GM21576 (cell line): ENCODE data around the gene SLC39A5.
A peak's percentile ranks its signal among the peaks of the same experiment; 100 is the strongest.

Experiments
- ATAC-seq: cut with Tn5 transposase; IDR thresholded peaks from one replicate; pipeline ENCODE4 v1.9.1; 2021; ENCODE audit warnings: mild to moderate bottlenecking, moderate library complexity; ENCODE audit not compliant: unreplicated experiment

The SLC39A5 gene

DNA sequence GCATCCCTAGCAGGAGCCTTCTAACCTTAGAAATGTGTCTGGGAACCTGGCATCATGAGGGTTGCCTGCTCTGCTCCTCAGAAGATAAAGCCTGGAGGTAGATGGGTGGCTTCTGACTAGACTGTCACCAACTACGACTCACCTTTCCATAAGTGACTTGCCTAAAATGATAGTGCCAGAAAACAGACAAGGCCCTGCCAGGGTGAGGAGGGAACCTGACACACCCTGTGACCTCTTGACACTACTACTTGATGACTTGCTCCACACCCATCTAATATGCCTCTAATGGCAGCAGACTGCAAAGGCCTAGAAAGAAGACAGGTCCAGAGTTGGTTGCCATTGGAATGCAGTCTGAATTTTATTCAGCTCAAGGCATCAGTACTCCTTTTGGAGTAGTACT is 17.5 kb upstream of the SLC39A5 start:
- no peak for ATAC-seq

DNA sequence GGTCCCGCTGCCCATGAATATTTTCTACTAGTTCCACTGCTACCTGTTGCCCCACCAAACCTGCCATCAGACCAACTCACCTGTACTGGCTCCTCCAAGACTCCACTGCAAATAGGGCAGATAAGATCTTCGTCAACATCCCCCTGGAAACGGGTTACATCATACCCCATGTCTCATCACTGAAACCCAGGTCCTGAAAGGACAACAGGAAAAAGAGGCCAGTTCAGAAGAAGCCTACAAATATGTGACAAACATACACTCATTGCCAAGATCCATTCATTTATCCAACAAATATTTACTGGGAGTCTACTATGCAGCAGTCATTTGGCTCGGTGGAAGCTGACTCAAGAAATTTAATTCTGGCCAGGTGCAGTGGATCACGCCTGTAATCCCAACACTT is 16.0 kb upstream of the SLC39A5 start:
- no peak for ATAC-seq

DNA sequence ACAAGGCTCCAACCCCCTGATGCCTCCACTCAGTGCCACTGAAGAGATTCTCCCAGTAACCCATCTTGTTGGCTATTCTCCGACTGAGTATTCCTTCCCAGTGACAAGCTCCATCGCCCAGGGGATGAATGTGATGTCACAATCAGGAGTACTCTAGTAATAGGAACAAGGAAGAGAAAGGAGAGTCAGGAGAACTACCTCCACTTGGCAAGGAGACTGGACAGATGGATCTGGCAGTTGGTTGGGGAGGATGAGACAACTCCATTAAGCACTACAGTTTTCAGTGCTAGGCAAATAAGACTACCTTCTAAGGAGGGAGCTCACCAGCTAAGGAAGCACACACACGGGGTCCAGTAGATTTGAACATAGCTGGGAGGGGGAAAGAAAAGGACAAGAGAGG is 13.4 kb upstream of the SLC39A5 start:
- ATAC-seq: no peak

DNA sequence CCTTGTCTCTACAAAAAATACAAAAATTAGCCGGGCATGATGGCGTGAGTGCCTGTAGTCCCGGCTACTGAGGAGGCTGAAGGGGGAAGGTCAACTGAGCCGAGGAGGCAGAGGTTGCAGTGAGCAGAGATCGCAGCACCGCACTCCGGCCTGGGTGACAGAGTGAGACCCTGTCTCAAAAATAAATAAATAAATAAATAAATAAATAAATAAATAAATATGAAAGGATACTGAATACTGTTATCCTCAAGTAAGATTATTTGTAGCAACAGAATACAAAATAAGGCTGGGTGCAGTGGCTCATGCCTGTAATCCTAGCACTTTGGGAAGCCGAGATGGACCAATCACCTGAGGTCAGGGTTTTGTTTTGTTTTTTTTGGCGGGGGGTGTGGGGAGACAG is 10.0 kb upstream of the SLC39A5 start:
- no peak for ATAC-seq

DNA sequence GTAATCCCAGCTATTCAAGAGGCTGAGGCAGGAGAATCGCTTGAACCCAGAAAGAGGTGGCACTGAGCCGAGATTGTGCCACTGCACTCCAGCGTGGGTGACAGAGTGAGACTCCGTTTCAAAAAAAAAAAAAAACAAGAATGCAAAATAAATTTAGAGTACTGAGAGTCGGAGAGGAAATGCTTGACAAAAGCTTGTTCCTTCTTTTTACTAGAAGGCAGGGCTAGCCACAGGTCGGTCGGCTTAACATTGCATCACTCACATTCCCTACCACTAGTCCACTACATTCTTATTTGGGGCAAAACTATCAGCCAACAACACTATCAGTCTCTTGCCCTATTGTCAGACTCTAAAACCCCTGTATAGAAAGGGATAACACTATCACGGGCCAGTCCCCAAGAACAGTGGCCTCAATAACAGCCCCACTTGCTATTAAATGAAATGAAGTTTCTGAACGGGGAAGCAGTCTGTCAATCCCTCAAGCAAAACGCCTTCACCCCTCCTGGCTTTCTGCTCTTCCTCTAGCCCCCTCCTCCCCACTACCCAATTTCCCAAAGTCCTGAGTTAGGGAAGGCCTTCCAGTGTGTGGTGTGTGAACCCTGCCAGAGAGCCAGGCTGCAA is 9.1 kb upstream of the SLC39A5 start:
- ATAC-seq: no peak

DNA sequence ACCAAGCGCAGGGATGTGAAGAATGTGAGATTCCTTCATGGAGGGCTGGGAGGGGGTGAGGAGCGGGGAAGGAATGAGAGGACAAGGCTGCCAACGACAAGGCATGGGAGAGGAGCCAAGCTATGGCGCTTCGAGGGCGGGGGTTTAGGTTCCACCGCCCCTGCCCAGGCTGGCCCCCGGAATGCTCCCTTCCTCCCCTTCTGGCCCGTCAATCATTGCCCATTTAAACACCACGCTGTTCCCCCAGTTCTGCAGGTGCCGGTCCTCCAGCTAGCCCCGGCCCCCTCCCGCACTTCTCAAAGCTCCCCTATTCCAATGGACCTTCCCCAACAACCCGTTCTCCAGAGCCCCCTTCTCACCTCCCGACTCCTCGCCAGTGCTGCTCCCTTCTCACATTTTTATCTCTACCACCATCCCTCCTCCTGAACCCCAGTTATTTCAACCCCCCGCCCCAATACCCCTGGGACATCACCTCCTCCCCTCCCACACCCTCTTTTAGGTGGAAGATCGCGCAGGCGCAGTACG is 8.6 kb upstream of the SLC39A5 start:
- peak; percentile 9 for ATAC-seq

DNA sequence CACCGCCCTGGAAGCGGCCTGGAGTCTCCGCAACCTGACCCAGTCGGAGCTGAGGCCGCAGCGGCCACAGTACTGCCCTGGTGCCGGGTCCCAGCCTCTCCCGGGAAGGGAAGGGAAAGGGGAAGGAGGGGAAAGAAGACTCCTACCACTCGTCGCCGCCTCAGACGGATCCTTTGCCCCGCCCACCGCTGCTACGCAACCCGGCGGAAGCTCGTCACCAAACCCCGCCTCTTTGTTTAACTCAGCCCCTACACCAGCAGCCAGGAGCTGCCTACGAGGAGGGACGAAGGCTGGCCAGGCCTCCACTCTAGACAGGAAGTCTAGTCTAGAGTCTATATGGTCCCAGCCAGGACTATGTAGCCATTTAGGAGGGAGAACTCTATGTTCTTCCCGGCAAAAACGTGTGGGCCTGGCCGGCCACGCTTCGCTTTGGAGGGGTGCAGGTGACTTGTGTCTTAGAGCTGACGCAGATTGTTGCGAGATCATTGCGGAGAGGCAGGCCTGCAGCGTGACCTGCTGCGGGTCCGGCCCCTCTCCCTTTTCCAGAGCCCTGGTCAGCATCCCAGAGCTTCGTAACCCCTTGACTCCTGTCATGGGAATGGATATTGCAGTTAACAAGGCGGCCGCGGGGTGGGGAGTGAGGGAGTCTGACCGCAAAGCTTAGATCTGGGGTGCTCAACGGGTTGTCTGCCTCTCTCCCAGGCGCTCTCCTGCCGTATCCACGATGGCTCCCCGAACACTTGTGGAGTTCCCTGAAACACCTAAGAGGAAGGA is 7.9 kb upstream of the SLC39A5 start, which contains the start of gene RNF41:
TSS of gene RNF41 (minus strand) at position 166 of the 774 bp plus-strand sequence. CDS start 7,875 bp downstream, outside the sequence.
- peak; percentile 76 for ATAC-seq

DNA sequence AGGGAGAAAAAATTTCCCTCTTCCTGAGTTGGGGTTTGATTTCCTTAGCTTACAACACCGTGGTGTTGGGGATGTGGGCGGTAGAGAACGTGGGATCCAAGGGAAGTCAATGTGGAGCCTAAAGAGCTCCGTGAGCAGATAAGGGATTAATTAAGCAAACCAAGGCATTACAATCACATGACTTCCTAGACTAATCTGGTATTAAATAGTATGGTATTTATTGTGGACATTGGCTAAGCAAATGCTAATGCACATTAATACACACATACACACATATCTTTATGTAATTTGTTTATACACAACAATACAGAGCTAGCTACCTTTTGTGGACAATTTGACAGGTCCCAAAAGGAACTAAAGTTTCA is 7.3 kb upstream of the SLC39A5 start:
- ATAC-seq: no peak

DNA sequence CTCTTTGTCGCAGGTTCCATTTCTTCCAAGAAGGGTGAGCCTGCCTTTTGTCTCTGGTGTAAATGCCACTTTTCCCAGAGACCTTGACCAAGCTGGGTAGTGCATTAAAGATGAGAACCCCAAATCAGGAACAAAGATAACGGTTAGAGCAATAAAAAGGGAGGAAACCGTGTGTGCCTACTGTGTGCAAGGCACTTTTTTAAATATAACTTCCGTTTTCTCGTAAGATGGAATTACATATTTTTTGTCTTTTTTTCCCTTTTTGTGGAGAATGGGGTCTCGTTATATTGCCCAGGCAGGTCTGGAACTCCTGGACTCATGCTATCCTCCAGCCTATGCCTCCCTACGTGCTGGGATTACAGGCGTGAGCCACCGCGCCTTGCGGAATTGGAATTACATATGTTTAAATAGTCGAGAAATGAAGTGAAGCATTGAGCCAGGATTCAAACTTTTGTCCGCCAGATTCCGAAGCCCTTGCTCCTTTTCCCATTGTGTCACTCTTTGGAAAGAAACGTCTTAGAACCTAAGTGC is 6.2 kb upstream of the SLC39A5 start:
- no peak for ATAC-seq

DNA sequence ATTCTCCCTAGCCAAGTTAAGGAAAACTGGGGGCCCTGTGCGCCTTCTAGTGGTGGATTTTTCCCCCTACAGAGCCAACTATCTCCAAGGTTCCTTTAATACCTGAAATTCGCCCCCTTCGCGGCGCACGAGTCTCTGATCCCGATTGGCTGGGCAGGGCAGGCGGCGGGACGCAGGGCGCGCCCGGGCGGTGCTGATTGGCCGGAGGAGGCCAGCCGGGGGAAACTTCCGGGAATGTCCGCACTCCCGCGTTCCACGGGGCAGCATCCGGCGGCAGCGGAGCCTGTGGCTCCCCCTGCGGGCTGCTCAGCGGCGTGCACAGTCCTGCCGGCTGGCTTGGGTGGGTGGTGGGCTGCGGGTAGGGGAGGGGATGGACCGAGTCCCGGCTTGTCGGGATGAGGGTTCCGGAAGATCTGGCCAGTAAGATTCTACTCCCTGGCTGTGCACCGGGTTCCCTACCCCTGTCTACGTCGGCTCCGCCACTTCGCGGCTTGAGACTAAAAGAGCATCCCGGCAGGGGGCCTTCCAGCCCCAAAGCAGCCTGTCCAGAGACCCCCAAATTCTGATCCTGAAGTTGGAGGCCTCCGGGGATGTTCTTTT is 5.6 kb upstream of the SLC39A5 start, which contains the start of gene NABP2:
TSS of gene NABP2 (plus strand) at position 241 of the 600 bp plus-strand sequence. CDS start 515 bp downstream, outside the sequence.
- ATAC-seq: peak; percentile 66

DNA sequence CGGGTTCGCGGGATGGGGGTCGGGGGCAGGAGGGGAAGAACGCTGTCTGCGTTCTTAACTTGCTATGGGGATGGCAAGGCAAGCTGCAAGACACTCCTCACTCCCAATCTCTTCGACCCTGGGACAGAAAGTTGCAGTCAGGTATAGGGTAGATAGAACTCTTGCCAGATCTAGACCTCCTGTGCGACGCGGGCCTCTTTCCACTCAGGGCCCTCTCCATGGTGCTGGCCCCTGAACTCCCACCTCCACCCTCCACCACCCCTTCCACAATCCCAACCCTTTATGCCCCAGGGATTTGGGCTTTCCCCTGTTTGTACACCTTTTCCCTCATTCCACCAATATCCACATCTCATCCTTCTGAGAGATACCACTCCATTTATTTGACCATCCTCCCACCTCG is 4.9 kb upstream of the SLC39A5 start:
- no peak for ATAC-seq

DNA sequence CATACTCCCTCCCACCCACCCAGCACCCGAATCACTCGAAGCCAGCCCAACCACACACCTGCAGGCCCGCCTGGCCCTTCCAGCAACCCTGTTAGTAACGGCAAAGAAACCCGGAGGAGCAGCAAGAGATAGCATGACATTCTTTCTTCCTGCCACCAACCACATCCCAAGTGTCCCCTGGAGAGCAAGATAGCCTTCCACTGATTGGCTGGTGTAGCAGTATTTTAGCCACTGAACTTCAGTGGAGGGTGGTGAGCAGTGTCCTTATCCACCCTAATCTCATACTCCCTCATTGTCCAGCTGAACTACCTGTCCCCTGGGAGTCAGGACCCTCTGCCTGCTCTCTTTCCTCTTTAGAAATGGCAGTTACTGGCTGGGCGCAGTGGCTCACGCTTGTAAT is 769 bp upstream of the SLC39A5 start:
- no peak for ATAC-seq

DNA sequence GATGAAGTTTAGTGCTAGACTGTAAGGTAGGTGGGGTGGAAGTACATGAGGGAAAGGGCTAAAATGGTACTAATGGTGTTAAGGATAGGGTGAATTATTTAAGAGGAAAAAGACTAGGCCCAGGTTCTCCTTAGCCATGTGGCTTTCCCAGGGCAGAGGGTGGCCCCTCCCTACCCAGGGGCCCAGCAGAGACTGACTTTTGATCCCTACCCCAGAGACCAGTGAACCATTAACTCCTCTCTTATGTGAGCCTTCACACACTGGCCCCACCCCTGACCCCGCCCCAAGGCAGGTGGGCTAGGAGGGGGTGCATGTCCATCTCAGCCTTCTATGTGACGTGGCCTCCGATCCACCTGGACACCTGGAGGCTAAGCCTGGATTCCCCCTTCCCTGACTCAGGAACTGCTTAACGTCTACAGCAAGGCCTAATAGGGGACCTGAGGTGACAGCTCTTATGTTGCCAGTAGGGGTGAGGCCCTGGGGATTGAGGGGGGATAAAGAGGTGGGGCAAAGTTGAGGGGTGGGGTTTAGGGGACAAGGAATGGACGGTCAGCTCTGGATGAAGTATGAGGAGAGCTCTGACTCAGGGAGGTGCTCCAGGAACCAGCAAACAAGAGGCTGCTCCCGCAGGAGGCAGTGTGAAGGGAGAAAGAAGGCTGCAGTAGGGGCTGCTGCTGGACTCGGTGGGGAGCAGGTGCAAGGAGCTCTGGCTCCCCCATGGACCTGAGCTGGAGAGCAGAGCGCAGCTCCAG is 757 bp downstream of the SLC39A5 start:
- ATAC-seq: no peak

DNA sequence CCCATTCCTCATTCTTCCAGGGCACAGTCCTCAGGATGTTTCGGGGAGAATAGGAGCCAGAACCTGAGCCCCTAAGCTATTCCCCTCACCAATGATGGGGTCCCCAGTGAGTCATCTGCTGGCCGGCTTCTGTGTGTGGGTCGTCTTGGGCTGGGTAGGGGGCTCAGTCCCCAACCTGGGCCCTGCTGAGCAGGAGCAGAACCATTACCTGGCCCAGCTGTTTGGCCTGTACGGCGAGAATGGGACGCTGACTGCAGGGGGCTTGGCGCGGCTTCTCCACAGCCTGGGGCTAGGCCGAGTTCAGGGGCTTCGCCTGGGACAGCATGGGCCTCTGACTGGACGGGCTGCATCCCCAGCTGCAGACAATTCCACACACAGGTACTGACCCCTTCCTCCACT is 1.3 kb downstream of the SLC39A5 start:
- ATAC-seq: no peak

DNA sequence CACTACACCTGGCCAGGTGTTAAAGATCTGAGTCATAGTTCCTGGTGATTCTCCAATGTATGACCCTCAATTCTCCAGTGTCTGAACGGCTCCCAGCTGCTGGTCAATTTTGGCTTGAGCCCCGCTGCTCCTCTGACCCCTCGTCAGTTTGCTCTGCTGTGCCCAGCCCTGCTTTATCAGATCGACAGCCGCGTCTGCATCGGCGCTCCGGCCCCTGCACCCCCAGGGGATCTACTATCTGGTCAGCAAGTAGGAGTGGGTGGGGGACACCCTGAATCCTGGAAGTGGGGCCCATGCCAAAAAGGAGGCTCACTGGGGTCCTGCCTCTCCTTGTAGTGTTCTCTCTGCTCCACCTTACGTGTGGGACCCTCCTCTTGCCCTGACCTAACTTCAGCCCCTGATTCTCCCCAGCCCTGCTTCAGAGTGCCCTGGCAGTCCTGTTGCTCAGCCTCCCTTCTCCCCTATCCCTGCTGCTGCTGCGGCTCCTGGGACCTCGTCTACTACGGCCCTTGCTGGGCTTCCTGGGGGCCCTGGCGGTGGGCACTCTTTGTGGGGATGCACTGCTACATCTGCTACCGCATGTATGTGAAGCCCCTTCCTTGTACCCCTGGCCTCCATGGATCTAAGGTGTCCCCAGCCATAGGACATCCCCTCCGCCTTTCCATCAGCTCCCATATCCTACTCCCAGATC is 5.0 kb downstream of the SLC39A5 start:
- no peak for ATAC-seq

DNA sequence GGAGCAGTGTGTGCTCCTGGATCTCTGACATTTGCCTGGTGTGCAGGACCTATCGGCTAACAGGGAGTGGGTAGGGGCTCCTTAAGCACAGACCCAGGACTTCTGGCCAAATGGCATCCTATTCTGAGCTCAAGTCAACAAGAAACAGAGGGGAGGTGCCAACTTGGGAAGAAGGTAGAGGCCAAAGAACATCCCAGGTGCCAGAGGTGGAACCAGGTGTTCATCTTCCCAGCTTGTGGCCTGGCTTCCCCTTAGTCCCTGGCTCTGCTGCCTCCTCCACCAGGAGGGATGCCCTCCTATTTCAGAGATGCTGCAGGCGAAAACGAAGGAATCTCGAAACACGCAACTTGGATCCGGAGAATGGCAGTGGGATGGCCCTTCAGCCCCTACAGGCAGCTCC is 6.2 kb downstream of the SLC39A5 start:
- ATAC-seq: no peak

DNA sequence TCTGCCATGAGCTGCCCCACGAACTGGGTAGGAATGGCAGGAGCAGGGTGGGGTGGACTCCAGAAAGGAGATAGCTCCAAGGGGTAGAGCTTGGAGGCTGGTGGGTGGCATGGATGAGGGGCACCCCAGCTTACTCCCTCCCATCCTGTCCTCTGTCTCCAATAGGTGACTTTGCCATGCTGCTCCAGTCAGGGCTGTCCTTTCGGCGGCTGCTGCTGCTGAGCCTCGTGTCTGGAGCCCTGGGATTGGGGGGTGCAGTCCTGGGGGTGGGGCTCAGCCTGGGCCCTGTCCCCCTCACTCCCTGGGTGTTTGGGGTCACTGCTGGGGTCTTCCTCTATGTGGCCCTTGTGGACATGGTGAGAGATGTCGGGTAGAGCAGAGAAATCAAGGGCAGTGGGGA is 7.1 kb downstream of the SLC39A5 start:
- ATAC-seq: no peak

DNA sequence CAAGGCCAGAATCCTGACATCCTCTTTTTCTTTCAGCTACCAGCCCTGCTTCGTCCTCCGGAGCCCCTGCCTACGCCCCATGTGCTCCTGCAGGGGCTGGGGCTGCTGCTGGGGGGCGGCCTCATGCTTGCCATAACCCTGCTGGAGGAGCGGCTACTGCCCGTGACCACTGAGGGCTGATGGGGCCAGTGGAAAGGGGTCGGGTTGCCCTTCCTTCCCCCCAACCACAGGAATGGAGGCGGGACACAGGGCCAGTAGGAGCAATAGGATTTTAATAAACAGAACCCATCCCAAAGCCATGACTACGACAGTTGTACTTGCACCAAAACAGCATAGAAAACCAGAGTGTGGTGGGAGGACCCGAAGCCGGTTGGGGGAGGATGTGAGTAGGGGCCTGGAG is 7.7 kb downstream of the SLC39A5 start:
- ATAC-seq: no peak

DNA sequence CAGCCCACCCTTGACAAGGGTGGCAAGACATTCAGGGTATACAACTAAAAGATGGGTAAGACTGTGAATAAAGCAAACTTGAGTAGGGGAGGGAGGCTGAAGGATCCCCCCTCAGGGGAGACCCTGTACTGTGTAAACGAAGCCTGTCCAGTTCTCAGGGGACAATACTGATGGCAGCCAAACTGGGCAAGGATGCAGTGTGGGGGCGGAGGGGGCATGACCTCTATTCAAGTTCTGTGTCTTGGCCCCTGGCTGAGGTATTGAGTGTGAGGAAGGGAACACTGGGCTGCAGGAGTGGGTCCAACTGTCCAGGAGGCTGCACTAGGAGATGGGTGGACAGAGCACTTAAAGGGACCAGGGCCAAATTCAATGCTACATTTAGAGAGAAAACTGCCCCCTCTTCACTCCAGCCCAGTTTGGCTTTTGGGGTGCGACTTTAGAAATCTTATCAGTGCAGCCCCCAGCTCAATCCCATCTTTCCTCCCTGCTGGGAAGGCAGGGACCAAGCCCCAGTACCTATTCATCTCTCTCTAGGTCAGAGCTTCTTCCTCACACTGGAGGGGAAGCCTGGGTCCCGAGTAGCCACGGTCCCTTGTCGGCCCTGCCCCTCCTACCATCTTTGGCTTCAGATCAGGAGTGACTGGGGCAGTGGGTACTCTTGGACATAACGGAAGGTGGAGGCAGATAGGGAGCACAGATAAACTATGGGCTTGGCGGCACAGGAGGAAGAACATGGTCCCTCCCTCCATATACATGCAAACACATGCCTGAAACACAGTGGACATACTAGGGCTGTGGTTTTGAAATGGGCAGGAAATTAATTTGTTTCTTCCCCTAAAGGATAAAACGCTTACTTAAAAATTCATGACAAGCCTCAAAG is 11.8 kb downstream of the SLC39A5 start:
- no peak for ATAC-seq
